ENCODE results near the gene PHLDA2. TPM values are rescaled to one million over a fixed set of nuclear protein-coding genes. Genes with fewer than 3 reads are reported as not detected.

PHLDA2 gene
- total and polyA plus RNA-seq, 7 donors, result 1.7 to 37.9 (median 35.4) TPM; not detected in 3

- peak overlapping the region; percentile 86 to 96 (median 88) for H3K27ac ChIP-seq
- intact Hi-C loops (cut with DNase I), result loop anchor here (2.0 to 5.0 kb wide), 4 partner anchors 80 to 690 kb away; no protein-coding TSS in a partner anchor
- 78 to 88% methylated on average over 5 of the region's 5 CpGs for WGBS, 2 donors
Observed at GRCh38 chr11:2886936-2887335, 42.3 kb downstream of the PHLDA2 start.

DNA sequence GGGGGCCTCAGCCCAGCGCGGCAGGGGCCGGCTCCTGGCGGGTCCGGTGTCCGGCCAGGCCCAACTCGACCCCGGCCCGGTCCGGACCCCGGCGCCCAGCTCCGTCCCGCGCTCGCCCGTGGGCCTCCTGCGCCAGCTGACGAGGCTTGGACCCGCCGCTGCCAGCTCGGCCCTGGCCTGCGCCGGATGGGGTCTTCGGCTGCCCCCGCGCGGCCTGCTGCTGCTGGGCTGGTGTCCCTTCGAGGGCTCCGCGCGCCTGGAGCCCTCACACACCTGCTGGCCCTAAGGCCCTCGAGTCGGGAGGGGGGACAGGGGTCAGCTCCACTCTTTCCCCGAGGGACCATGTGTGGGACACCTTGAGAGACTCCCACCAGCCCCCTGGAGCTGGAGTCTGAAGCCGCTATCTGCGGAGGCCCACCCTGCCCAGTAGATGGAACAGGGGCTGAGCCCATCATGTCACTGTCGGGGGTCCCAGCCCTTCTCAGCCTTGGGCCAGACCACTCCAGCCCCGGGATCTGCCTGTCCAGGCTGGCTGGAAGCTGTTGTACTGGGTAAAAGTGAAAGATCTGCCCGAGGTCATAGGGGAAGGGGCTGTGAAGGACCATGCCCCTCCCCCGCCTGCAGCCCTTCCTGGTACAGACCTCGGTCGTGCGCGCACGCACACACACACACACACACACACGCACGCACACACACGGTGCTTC, 42.9 kb downstream of the PHLDA2 start:
- DNase-seq, result peak; percentile 85
- H3K36me3 ChIP-seq, result no peaks in the 10 kb centered on the region
- WGBS, 2 donors, result 9 to 17% methylated on average over 49 of the region's 49 CpGs
- H3K27me3 ChIP-seq, result no peaks in the 10 kb centered on the region
- H3K4me1 ChIP-seq, result peaks cover 0 to 62% (median 51%) of the 10 kb centered on the region in 4 donors
- H3K4me3 ChIP-seq, result peak overlapping the region; percentile 10 to 98 (median 92)
- peak overlapping the region; percentile 86 to 96 (median 88) for H3K27ac ChIP-seq
- intact Hi-C loops (cut with DNase I), result loop anchor here (2.0 to 5.0 kb wide), 4 partner anchors 79 to 689 kb away; no protein-coding TSS in a partner anchor
- TF ChIP-seq CTCF (IDR thresholded peaks at IDR 0.05) (no peak), POLR2A (IDR thresholded peaks at IDR 0.05) (no peak), EP300 (IDR thresholded peaks at IDR 0.05) (no peak), POLR2AphosphoS5 (IDR thresholded peaks at IDR 0.05) (no peak)
- H3K9me3 ChIP-seq, result no peaks in the 10 kb centered on the region

More at GRCh38 chr11:2886936-2887335, 42.3 kb downstream of the PHLDA2 start:
- Histone ChIP-seq H3K27me3 (no peaks in the 10 kb centered on the region), H3K4me1 (peaks cover 0 to 63% (median 52%) of the 10 kb centered on the region in 4 donors), H3K9me3 (no peaks in the 10 kb centered on the region), H3K4me3 (no peak overlapping the region), H3K36me3 (no peaks in the 10 kb centered on the region)
- TF ChIP-seq EP300 (IDR thresholded peaks at IDR 0.05) (no peak), POLR2AphosphoS5 (IDR thresholded peaks at IDR 0.05) (no peak), POLR2A (IDR thresholded peaks at IDR 0.05) (no peak), CTCF (IDR thresholded peaks at IDR 0.05) (no peak)
- DNase-seq, result no peak

DNA sequence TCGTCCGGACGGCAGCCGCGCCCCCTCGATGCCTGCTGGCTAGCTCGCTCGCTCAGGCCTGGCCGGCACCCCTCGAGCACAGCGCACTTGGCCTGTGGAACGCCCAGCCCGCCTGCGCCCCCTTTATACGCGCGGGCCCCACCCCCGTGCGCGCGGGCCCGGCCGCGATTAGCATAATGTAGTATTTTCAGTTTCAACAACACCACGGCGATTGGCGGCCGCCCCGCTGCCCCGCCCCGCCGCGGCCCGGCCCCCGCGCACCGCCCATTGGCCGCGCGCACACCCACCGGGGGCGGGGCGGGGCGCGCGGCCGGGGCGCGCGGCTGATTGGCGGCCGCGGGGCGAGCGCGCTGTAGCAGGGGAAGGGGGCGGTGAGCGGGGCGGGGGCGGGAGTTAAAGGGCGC, 43.5 kb downstream of the PHLDA2 start, which contains the start of gene CDKN1C:
Gene CDKN1C, minus strand, starts transcription at position 98 of the 404 bp plus-strand sequence. CDS start 319 bp downstream, outside the sequence.
- peak; percentile 87 to 91 for TF ChIP-seq POLR2A (IDR thresholded peaks at IDR 0.05)
- TF ChIP-seq POLR2AphosphoS5 (IDR thresholded peaks at IDR 0.05), result peak; percentile 97 to 98 (median 98)
- no peak for TF ChIP-seq EP300 (IDR thresholded peaks at IDR 0.05)
- TF ChIP-seq CTCF (IDR thresholded peaks at IDR 0.05), result no peak
- peak; percentile 97 for DNase-seq
- Histone ChIP-seq H3K36me3 (no peaks in the 10 kb centered on the region), H3K4me3 (peak within 1 kb of the TSS; percentile 72 to 98 (median 92)), H3K27ac (peak within 1 kb of the TSS; percentile 91 to 96 (median 94)), H3K27me3 (no peaks in the 10 kb centered on the region), H3K9me3 (no peaks in the 10 kb centered on the region), H3K4me1 (peaks cover 0 to 56% (median 44%) of the 10 kb centered on the region in 4 donors)
- intact Hi-C loops (cut with DNase I), result loop anchor here (2.0 to 5.0 kb wide), 7 partner anchors 49 to 688 kb away; no protein-coding TSS in a partner anchor
- WGBS, 2 donors, result 0 to 1% methylated on average over 61 of the region's 61 CpGs

DNA sequence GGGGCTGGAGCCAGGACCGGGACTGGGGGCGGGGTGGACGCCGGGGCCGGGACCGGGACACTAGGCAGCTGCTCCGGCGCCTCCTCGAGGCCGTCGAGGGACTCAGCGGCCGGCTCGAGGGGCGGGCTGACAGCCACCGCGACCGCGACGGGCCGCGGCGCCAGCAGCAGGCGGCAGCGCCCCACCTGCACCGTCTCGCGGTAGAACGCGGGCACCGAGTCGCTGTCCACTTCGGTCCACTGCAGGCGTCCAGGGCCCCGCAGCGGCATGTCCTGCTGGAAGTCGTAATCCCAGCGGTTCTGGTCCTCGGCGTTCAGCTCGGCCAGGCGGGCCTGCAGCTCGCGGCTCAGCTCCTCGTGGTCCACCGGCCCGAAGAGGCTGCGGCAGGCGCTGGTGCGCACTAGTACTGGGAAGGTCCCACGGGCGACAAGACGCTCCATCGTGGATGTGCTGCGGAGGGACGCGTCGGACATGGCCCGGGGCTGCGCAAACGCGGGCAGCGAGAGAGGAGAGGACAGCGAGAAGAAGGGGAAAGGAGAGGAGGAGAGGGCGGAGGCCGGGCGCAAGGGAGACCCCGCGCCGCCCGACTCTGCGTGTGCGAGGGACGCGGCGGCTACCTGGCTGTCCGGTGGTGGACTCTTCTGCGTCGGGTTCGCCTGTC, 44.1 kb downstream of the PHLDA2 start:
- DNase-seq, result peak; percentile 86
- intact Hi-C loops (cut with DNase I), result loop anchor here (2.0 to 5.0 kb wide), 6 partner anchors 48 to 688 kb away; no protein-coding TSS in a partner anchor

More for the DNA sequence above, 44.1 kb downstream of the PHLDA2 start:
- no peaks in the 10 kb centered on the region for H3K9me3 ChIP-seq
- TF ChIP-seq CTCF (IDR thresholded peaks at IDR 0.05) (peak in 2 of 4 experiments; percentile 21 to 38), POLR2A (IDR thresholded peaks at IDR 0.05) (no peak), EP300 (IDR thresholded peaks at IDR 0.05) (no peak)
- no peaks in the 10 kb centered on the region for H3K36me3 ChIP-seq
- H3K4me1 ChIP-seq, result peaks cover 0 to 50% (median 39%) of the 10 kb centered on the region in 4 donors
- H3K4me3 ChIP-seq, result peak overlapping the region; percentile 72 to 98 (median 92)
- WGBS, 2 donors, result 0 to 1% methylated on average over 80 of the region's 80 CpGs
- no peaks in the 10 kb centered on the region for H3K27me3 ChIP-seq
- H3K27ac ChIP-seq, result peak overlapping the region; percentile 91 to 96 (median 94)
